ENCODE measurements around the gene C19orf12.
"Not testable (repeated sequence)": the region's sequence is repeated elsewhere in the genome, so short reads cannot be mapped to it uniquely, and the experiment has no call there.

Gene C19orf12

GRCh38 chr19:29675120-29675649 lies 39.9 kb downstream of the C19orf12 start:
- DNase-seq: no peak

- DNase-seq: no peak
Observed at GRCh38 chr19:29674374-29675119, 40.5 kb downstream of the C19orf12 start.

GRCh38 chr19:29673451-29674371 lies 41.4 kb downstream of the C19orf12 start:
- DNase-seq: no peak

- peak; percentile 88 to 90 for DNase-seq
Observed at GRCh38 chr19:29672933-29673336, 42.1 kb downstream of the C19orf12 start.

DNA sequence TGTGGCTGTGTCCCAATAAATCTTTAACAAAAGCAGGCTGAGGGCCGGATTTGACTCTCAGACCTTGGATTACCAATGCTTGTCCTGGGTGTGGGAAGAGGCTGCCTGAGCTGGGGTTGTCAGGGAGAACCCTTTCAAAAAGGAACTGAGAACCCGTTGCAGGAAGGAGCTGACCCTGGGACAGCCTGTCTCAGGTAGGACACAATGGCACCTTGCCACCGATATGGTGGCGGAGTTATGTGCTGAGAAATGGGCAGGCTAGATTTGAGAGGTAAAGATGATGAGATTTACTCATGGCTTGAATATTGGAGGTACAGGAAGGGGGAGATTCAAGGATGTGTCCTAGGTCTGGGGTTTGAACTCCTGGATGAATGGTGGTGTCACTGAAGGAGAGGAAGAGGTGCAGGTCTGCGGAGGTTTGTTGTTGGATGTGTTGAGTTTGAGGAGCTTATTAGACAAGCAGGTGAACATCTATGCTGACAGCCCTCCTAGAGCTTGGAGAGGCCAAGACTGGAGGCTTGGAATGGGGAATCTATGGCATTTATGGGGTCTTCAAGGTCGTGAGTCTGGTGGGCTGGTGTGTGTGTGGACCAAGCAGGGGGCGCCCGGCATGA lies 42.6 kb downstream of the C19orf12 start:
- no peak for DNase-seq

DNA sequence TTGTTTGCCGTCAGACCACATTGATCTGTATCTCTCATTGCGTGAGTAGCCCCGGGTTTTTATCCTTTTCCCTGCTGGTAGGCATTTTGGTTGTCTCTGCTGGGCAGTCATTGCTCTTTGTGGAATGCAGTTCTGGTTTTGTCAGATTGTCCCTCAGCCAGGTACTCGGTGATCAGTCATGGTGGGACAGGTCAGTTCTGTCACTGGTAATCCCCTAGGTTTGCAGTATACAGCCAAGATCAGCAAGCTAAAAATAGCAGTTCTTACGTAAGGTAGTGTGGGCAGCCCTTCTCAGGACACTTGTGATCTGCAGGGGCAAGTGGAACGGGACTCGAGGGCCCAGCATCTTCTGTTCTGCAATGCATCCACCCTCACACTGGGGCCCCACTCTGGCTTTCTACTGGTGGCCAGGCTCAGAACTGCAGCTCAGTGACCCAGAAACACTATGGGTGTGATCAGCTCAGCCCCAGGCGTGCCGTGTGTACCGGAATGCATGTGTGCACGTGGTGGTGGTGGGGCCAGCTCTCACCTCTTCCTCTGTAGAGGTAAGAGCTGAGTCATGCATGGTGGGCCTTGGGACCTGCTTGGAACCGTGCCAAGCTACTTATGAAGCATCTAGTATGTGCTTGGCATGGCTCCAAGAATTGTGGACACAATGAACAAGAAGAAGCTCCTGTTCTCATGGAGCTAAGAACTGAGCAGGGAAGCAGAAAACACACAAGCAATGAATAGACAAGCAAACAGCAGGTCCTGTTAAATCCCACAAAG lies 43.5 kb downstream of the C19orf12 start:
- DNase-seq: peak; percentile 90 to 91

DNA sequence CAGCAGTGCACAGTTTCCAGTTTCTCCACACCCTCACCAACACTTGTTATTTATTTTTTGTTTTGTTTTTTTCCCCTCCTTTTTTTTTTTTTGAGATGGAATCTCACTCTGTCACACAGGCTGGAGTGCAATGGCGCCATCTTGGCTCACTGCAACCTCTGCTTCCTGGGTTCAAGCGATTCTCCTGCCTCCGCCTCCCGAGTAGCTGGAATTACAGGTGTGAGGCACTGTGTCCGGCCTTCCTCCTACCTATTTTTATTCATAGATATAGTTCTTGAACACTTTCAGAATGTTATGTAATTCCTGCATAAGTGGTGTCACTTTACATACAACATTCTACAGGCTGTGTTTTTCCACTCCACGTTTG lies 44.1 kb downstream of the C19orf12 start:
- DNase-seq: not testable (repeated sequence)

- no peak for DNase-seq
Observed at GRCh38 chr19:29670255-29670654, 44.8 kb downstream of the C19orf12 start.

- DNase-seq: no peak
Observed at GRCh38 chr19:29668746-29669609, 46.1 kb downstream of the C19orf12 start.

DNA sequence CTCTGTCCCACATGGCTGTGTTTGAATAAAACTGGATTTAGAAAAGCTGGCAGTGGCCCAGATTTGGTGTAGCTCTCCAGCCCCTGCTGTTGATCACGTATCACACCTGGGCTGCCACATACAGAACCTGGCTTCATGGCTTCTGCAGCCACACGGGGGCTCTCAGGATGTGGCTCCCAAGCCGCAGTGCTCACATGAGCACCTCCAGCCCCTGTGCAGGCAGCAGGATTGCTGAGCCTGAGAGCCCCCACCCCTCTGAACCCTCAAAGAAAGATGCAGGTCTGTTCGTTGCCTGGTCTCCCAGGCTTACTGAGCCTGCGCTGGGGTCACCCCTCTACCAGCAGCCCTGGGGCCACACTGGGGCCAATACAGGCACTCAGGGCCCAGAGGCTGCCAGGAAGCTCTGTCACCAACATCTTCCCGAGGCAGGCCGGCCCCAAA lies 47.1 kb downstream of the C19orf12 start:
- peak; percentile 64 to 68 for DNase-seq

DNA sequence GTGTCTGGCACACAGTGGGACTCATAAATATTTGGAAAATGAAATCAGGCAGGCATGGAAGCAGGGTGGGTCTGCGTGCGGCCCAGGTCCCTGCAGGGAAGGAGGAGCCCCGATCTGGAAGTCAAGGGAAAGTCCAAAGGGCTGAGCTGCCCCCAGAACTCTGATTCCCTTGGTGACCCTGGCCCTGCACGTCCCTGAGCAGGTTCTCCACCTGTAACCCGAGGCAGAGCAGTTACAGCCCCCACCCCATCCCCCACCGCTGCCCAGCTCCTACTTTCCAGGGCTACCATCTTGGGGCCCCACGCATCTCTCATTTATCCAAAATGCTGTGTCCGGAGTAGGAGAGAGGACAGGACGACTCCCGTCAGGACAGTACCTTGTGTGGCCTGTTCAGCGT lies 47.7 kb downstream of the C19orf12 start:
- DNase-seq: no peak

DNA sequence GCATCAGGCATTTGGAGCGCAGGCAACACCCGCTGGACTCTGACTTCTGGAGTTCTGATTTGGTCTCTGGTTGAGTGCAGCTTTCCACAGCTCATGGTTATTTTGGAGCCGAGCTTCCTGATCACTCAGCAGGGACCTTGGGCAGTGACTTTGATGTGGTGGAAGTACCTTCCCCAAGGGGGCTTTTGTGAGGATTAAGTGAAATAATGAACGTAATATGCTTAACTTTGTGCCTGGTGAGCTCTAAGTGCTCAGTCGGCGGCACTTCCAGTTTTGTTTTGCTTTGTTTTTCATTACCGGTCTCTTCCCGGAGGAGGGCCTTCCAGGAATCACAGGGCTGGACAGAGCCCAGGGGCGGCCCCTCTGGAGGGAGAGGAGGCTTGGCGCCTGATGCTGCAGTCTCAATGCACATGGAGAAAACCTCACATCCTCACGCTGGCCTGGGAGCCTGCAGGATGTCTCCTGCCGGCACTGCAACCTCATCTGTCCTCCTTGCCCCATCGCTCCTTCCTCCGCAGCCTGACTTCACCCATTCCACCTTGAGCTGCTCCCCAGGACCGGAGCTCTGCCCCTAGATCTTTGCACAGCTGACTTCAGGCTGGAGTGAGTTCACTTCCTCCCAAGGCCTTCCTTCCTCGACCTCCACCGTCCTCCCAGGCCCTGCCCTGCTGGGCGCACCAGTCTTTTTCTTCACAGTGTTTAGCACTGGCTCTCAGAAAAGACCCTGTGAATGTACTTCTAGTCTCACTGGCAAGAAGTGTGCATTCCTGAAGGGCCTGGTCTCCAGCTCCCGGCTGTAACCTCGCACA lies 48.3 kb downstream of the C19orf12 start:
- no peak for DNase-seq

GRCh38 chr19:29665826-29666577 lies 49.1 kb downstream of the C19orf12 start:
- peak in 1 of 2 donors; percentile 34 for DNase-seq

GRCh38 chr19:29665215-29665825 lies 49.7 kb downstream of the C19orf12 start, which contains the start of gene PLEKHF1:
Gene PLEKHF1, plus strand, starts transcription at chr19:29665461. Its CDS starts 8,379 bp downstream, at chr19:29673840.
- peak; percentile 81 to 86 for DNase-seq

DNA sequence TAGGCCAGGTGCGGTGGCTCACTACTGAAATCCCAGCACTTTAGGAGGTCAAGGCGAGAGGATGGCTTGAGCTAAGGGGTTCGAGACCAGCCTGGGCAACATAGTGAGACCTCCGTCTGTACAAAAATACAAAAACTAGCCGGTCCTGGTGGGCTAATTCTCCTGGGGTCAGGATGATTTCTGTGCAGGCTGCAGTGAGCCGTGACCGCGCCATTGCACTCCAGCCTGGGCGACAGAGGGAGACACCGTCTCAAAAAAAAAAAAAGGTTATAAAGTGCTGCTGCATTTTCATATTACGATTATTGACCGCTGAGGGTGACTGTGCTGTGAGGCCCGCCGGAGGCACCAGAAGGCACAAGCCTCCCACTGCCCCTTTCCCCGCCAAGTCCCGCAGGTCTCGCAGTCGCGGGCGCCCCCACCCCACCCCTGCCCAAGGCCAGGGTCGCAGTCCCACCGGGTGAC lies 50.3 kb downstream of the C19orf12 start:
- no peak for DNase-seq

- no peak for DNase-seq
Observed at GRCh38 chr19:29663861-29664752, 51.0 kb downstream of the C19orf12 start.

DNA sequence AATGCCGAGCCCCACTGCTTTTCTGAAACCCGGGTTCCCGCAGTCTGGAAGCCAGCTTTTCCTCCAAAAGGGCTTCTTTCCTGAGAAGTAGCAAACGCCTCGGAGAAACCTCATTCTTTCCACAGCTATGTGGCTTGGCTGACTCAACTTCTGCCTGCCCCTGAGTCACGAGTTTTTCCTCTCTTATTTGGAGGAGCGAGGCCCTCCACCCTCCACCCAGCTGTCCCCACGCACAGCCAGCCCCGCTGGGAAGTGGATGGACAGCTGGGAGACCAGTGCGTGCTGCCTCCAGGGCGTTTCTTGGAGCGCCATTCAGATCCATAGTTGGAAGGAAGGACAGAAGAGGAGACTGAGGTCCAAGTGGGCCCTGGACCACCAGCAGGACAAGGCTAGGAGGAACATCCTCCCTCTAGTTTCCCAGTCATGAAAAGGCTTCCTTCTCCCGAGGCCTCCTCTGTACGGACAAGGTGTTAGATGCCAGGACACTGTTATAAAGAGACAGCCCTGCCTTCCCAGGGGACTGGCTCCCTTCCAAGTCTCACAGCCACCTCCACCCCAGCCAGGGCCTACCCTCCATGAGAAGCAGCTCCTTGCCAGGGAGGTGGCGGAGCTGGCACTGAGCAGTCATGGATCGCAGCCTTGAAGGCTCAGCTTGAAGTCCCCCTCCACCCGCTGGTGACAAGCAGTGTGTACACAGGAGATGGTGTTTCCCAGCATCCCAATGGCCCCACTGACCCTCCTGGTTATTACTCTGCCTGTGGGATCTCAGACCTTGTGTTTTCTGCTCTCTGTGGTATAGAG lies 52.3 kb downstream of the C19orf12 start:
- DNase-seq: no peak
